ENCODE measurements around the gene RDH8. TPM values are rescaled to one million over a fixed set of nuclear protein-coding genes. Genes with fewer than 3 reads are reported as not detected.

RDH8 gene
- not detected for total RNA-seq
- long read RNA-seq = 0 reads

GRCh38 chr19:10013316-10013715, at the start of gene RDH8:
RDH8 (plus strand) TSS chr19:10013483; CDS start chr19:10013498, 15 bp downstream.
- H3K36me3 ChIP-seq = no peaks in the 10 kb centered on the region
- intact Hi-C loops (cut with DNase I) = no loop called here
- H3K4me1 ChIP-seq = no peaks in the 10 kb centered on the region
- H3K4me3 ChIP-seq = no peak within 1 kb of the TSS
- no peak for DNase-seq
- H3K27ac ChIP-seq = no peak within 1 kb of the TSS
- no peaks in the 10 kb centered on the region for H3K9me3 ChIP-seq
- TF ChIP-seq CTCF (IDR thresholded peaks at IDR 0.05) = no peak
- ATAC-seq = no peak
- H3K27me3 ChIP-seq = peaks cover 28% of the 10 kb centered on the region

GRCh38 chr19:9966024-9966423, 47.3 kb upstream of the RDH8 start:
- Histone ChIP-seq H3K27ac (no peak overlapping the region), H3K4me3 (no peak overlapping the region), H3K27me3 (no peaks in the 10 kb centered on the region), H3K9me3 (no peaks in the 10 kb centered on the region), H3K36me3 (no peaks in the 10 kb centered on the region), H3K4me1 (no peaks in the 10 kb centered on the region)
- DNase-seq (no peak), ATAC-seq (no peak)
- intact Hi-C loops (cut with DNase I) = no loop called here
- no peak for TF ChIP-seq CTCF (IDR thresholded peaks at IDR 0.05)

GRCh38 chr19:9966448-9966847, 46.8 kb upstream of the RDH8 start:
- no peaks in the 10 kb centered on the region for H3K36me3 ChIP-seq
- no peak overlapping the region for H3K4me3 ChIP-seq
- H3K4me1 ChIP-seq = no peaks in the 10 kb centered on the region
- no peak for ATAC-seq
- intact Hi-C loops (cut with DNase I) = no loop called here
- DNase-seq = no peak
- no peaks in the 10 kb centered on the region for H3K27me3 ChIP-seq
- H3K27ac ChIP-seq = no peak overlapping the region
- no peaks in the 10 kb centered on the region for H3K9me3 ChIP-seq
- TF ChIP-seq CTCF (IDR thresholded peaks at IDR 0.05) = no peak

- H3K4me1 ChIP-seq = no peaks in the 10 kb centered on the region
- ATAC-seq (no peak), DNase-seq (no peak)
- H3K4me3 ChIP-seq = no peak overlapping the region
- H3K27ac ChIP-seq = no peak overlapping the region
- no peaks in the 10 kb centered on the region for H3K27me3 ChIP-seq
- TF ChIP-seq CTCF (IDR thresholded peaks at IDR 0.05) = no peak
- no peaks in the 10 kb centered on the region for H3K36me3 ChIP-seq
- no peaks in the 10 kb centered on the region for H3K9me3 ChIP-seq
- intact Hi-C loops (cut with DNase I) = no loop called here
Measured at GRCh38 chr19:9967326-9967725, 46.0 kb upstream of the RDH8 start.

GRCh38 chr19:9968820-9969687, 44.2 kb upstream of the RDH8 start:
- no peak overlapping the region for H3K4me3 ChIP-seq
- no peak for TF ChIP-seq CTCF (IDR thresholded peaks at IDR 0.05)
- intact Hi-C loops (cut with DNase I) = no loop called here
- no peak overlapping the region for H3K27ac ChIP-seq
- no peaks in the 10 kb centered on the region for H3K36me3 ChIP-seq
- H3K27me3 ChIP-seq = no peaks in the 10 kb centered on the region
- H3K9me3 ChIP-seq = no peaks in the 10 kb centered on the region
- DNase-seq (no peak), ATAC-seq (peak; percentile 8)
- no peaks in the 10 kb centered on the region for H3K4me1 ChIP-seq
